ENCODE measurements around the gene TBX2. TPM values are rescaled to one million over a fixed set of nuclear protein-coding genes. Genes with fewer than 3 reads are reported as not detected.

Gene TBX2
- total and polyA plus RNA-seq, 2 of the 4 experiments (the other 2 are of a cell fraction), result 20.1 to 64.1 TPM

DNA sequence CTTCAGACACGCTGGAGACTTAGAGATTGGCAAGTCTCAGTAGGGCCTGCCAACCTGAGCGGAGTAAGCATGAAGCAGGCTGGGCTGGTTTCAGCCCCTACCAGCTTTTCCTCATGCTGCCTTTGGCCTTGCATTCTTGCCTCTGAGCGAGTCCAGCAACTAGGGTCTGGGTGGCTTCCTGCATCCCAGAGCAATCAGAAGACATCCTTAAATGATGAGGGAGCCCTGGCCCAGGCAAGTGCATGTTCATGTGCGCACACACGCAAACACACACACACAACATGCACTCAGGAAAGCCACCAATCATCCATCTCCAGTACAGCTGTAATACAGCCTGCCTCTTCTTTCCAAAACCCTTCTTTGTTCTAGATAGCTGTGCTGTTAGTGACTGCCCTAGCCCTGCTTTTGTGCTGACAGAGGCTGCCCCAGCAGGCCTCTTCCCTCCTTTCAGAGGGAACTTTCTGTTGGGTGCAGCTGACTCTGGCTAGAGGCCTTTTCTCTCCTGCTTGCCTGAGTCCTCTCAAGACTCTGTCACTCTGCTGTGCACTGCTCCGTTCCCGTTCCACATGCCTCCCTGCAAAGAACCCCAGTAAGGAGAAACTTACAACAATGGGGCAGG, 30.7 kb upstream of the TBX2 start:
- DNase-seq (no peak), ATAC-seq (ENCODE audit: low read depth) (no peak; the same call in 1 of the 2 replicates)
- no peak overlapping the region for H3K56ac ChIP-seq (ENCODE audit: extremely low read depth, insufficient read depth, low read length)
- ChIA-PET CTCF (interaction anchor here (0.8 kb wide), 1 partner anchor 397 kb away, joined by 3 read pairs; no protein-coding TSS in a partner anchor), POLR2A (ENCODE audit: unreplicated experiment) (no interaction called here)
- in situ Hi-C loops (cut with MboI; ENCODE audit: low sequenced_read_pairs), result no loop called here
- H3K14ac ChIP-seq (replicated peaks; ENCODE audit: low read depth, low read length), result no peak overlapping the region
- H2AK5ac ChIP-seq (ENCODE audit: low read depth, low read length), result no peak overlapping the region
- intact Hi-C loops (cut with micrococcal nuclease), result no loop called here
- H3K27me3 ChIP-seq (ENCODE audit: control insufficient read depth, insufficient read depth, low read length), result no peaks in the 10 kb centered on the region
- no peak overlapping the region for H3K4me2 ChIP-seq (ENCODE audit: low read depth, low read length)
- no peak overlapping the region for H2BK20ac ChIP-seq (ENCODE audit: low read depth, low read length)
- H4K20me1 ChIP-seq (ENCODE audit: insufficient read depth, low read length), result no peaks in the 10 kb centered on the region
- H3K4ac ChIP-seq (ENCODE audit: low read depth, low read length), result no peak overlapping the region
- dilution Hi-C loops (cut with HindIII; ENCODE audit: low sequenced_read_pairs, unreplicated experiment), result no loop called here
- TF ChIP-seq NFE2L2 (IDR thresholded peaks at IDR 0.05; ENCODE audit: low read depth, low read length) (no peak), MAFK (IDR thresholded peaks at IDR 0.05; ENCODE audit: low read depth, low read length) (no peak), MAZ (IDR thresholded peaks at IDR 0.05; ENCODE audit: borderline replicate concordance, low read depth, low read length) (no peak), CHD1 (IDR thresholded peaks at IDR 0.05; ENCODE audit: low read depth, low read length) (no peak), CEBPB (IDR thresholded peaks at IDR 0.05; ENCODE audit: low read depth, low read length) (no peak), MXI1 (IDR thresholded peaks at IDR 0.05; ENCODE audit: borderline replicate concordance, low read depth, low read length) (no peak), FOS (IDR thresholded peaks at IDR 0.05; ENCODE audit: low read depth, low read length) (no peak)
- TF ChIP-seq, protein P1, sequence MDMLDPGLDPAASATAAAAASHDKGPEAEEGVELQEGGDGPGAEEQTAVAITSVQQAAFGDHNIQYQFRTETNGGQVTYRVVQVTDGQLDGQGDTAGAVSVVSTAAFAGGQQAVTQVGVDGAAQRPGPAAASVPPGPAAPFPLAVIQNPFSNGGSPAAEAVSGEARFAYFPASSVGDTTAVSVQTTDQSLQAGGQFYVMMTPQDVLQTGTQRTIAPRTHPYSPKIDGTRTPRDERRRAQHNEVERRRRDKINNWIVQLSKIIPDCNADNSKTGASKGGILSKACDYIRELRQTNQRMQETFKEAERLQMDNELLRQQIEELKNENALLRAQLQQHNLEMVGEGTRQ (IDR thresholded peaks at IDR 0.05; ENCODE audit: low read depth, low read length), result no peak
- no peak overlapping the region; the same call in 1 of the 2 replicates for H4K91ac ChIP-seq (ENCODE audit: insufficient read depth, low read depth, low read length)
- H3K4me1 ChIP-seq (ENCODE audit: control insufficient read depth, insufficient read depth, low read length), result 0 out of 2 replicates have a peak, but pooled peaks cover 2% of the 10 kb centered on the region
- peaks cover 4% of the 10 kb centered on the region; the same call in 1 of the 2 replicates for H3K9me1 ChIP-seq (ENCODE audit: insufficient read depth, low read length)
- no peaks in the 10 kb centered on the region for H3K36me3 ChIP-seq (ENCODE audit: control insufficient read depth, insufficient read depth, low read length)
- H2BK5ac ChIP-seq (ENCODE audit: low read depth, low read length, poor library complexity, severe bottlenecking), result no peak overlapping the region
- no peak overlapping the region for H3K9ac ChIP-seq (ENCODE audit: low read depth, low read length)
- H3K9me3 ChIP-seq (ENCODE audit: control insufficient read depth, insufficient read depth, low read length), result no peaks in the 10 kb centered on the region
- peak overlapping the region; percentile 12 for H2AFZ ChIP-seq (replicated peaks; ENCODE audit: low read length, poor library complexity)
- no peaks in the 10 kb centered on the region for H3K79me1 ChIP-seq (ENCODE audit: low read depth in 1 of 2, low read length in 2 of 2)
- no peak overlapping the region for H3K18ac ChIP-seq (ENCODE audit: low read depth, low read length)
- H3K23ac ChIP-seq (ENCODE audit: low read depth, low read length), result no peak overlapping the region
- H4K5ac ChIP-seq (ENCODE audit: low read depth, low read length), result no peak overlapping the region
- H2BK120ac ChIP-seq (ENCODE audit: low read depth, low read length), result no peak overlapping the region
- no peak overlapping the region for H4K8ac ChIP-seq (ENCODE audit: low read depth in 2 of 2, low read length in 2 of 2)
- no peak overlapping the region for H3K27ac ChIP-seq (ENCODE audit: insufficient read depth, low read length)
- no TSS peak for BruUV-seq (replicated peaks)
- H2BK15ac ChIP-seq (ENCODE audit: low read depth, low read length), result no peak overlapping the region
- no peak overlapping the region for H2AK9ac ChIP-seq (replicated peaks; ENCODE audit: low read depth, low read length, poor library complexity)
- WGBS, 2 experiments (ENCODE audit: extremely low coverage in 2 of 2, insufficient read length in 1 of 2), result 86% methylated on average over 3 of the region's 7 CpGs; no CpG with 5 or more reads in 1 of the 2 experiments
- no peak overlapping the region for H3K4me3 ChIP-seq (ENCODE audit: insufficient read depth, low read depth, low read length)
